Measurements from ENCODE around the gene ADD3. TPM values are rescaled to one million over a fixed set of nuclear protein-coding genes. Genes with fewer than 3 reads are reported as not detected.

Gene ADD3
- total RNA-seq, 2 donors from 2014 or later: 91.1 to 659 TPM

DNA sequence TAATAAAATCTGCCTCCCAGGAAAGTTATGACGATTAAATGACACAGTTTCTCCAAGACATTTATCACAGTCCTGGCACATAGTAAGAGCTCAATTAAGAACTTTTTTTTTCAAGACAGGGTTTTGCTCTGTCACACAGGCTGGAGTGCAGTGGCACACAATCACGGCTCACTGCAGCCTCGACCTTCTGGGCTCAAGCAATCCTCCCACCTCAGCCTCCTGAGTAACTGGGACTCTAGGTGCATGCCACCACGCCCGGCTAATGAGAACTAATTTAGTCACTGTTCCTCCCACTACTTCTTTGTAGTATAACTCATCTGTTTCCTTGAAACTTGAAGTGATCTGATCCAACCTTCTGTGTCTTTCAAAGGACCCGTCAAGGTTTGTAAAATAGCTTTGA, 157.5 kb downstream of the ADD3 start:
- H3K4me1 ChIP-seq (ENCODE audit: control insufficient read depth in 1 of 2, low read depth in 2 of 2): peaks cover 0 to 11% of the 10 kb centered on the region in 2 donors
- no peaks in the 10 kb centered on the region for H3K36me3 ChIP-seq
- H3K9me3 ChIP-seq: no peaks in the 10 kb centered on the region
- DNase-seq (ENCODE audit: low spot score): no peak
- no peak overlapping the region for H3K27ac ChIP-seq
- H3K27me3 ChIP-seq (replicated peaks; ENCODE audit: insufficient read depth): no peaks in the 10 kb centered on the region
- ATAC-seq (ENCODE audit: insufficient number of reproducible peaks, low FRiP score, low read depth): no peak
- TF ChIP-seq, protein P1, sequence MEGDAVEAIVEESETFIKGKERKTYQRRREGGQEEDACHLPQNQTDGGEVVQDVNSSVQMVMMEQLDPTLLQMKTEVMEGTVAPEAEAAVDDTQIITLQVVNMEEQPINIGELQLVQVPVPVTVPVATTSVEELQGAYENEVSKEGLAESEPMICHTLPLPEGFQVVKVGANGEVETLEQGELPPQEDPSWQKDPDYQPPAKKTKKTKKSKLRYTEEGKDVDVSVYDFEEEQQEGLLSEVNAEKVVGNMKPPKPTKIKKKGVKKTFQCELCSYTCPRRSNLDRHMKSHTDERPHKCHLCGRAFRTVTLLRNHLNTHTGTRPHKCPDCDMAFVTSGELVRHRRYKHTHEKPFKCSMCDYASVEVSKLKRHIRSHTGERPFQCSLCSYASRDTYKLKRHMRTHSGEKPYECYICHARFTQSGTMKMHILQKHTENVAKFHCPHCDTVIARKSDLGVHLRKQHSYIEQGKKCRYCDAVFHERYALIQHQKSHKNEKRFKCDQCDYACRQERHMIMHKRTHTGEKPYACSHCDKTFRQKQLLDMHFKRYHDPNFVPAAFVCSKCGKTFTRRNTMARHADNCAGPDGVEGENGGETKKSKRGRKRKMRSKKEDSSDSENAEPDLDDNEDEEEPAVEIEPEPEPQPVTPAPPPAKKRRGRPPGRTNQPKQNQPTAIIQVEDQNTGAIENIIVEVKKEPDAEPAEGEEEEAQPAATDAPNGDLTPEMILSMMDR (IDR thresholded peaks at IDR 0.05): no peak
- H3K4me3 ChIP-seq: no peak overlapping the region

DNA sequence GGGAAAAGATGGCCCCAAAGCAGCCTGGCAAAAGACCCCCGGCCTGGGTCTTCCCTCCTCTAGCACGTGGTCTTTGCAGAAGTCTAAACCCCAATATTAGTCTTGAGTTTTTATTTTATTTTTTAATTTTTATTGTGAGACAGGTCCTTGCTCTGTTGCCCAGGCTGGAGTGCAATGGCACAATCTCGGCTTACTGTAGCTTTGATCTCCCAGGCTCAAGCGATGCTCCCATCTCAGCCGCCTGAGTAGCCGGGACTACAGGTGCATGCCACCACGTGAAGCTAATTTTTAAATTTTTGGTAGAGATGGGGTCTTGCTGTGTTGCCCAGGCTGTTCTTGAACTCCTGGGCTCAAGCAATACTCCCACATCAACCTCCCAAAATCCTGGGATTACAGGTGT, 159.4 kb downstream of the ADD3 start:
- no peak for DNase-seq (ENCODE audit: low spot score)
- Histone ChIP-seq H3K27me3 (replicated peaks; ENCODE audit: insufficient read depth) (no peaks in the 10 kb centered on the region), H3K27ac (no peak overlapping the region)

DNA sequence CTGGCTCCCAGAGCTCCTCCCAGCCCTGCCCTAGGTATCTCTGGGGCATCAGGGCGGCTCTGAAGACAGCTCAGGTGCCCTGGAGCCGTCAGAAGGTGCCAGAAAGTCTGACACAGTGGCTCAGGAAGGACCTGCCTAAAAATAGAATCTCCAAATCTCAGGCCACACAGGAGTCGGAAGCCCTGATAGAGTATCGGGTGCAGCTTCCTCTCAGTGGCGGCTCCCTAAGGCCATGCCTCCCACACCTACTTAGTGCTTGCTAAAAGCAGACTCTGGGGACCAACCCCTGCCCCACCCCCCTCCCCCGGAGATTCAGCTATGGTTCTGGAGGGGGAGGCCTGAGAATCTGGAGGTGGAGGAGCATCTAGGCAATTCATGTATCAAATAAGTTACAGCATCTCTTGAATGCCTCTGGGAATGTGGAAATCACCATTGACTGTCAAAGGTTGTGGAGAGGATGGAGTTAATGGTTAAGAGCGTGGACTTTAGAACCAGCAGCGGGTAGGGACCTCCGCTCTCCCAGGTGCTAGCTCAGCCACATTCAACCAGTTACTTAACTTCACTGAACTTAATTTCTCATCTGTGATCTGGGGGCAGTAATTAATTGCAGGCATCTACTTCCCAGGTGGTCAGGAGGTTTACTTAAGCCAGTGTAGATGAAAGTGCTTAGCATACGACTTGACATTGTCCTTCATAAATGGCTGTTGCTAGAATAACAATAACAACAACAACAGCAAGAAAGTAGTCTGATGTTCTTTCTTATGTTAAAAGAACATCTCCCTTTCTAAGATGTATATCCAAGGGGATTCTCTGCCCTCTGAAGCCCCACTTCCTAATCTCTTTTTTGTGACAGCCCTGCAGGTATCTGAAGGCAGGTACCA, 161.1 kb downstream of the ADD3 start:
- no peaks in the 10 kb centered on the region for H3K36me3 ChIP-seq
- H3K4me3 ChIP-seq: peak overlapping the region; percentile 34
- H3K27ac ChIP-seq: no peak overlapping the region
- H3K9me3 ChIP-seq: no peaks in the 10 kb centered on the region
- no peak for DNase-seq (ENCODE audit: low spot score)
- TF ChIP-seq, protein P1 (IDR thresholded peaks at IDR 0.05): no peak
- ATAC-seq (ENCODE audit: insufficient number of reproducible peaks, low FRiP score, low read depth): no peak
- H3K4me1 ChIP-seq (ENCODE audit: control insufficient read depth in 1 of 2, low read depth in 2 of 2): peaks cover 0 to 11% of the 10 kb centered on the region in 2 donors
- H3K27me3 ChIP-seq (replicated peaks; ENCODE audit: insufficient read depth): no peaks in the 10 kb centered on the region

More for the DNA sequence above, 159.4 kb downstream of the ADD3 start:
- Histone ChIP-seq H3K36me3 (no peaks in the 10 kb centered on the region), H3K9me3 (no peaks in the 10 kb centered on the region), H3K4me1 (ENCODE audit: control insufficient read depth in 1 of 2, low read depth in 2 of 2) (peaks cover 0 to 11% of the 10 kb centered on the region in 2 donors), H3K4me3 (no peak overlapping the region)
- TF ChIP-seq, protein P1 (IDR thresholded peaks at IDR 0.05): no peak
- ATAC-seq (ENCODE audit: insufficient number of reproducible peaks, low FRiP score, low read depth): no peak

DNA sequence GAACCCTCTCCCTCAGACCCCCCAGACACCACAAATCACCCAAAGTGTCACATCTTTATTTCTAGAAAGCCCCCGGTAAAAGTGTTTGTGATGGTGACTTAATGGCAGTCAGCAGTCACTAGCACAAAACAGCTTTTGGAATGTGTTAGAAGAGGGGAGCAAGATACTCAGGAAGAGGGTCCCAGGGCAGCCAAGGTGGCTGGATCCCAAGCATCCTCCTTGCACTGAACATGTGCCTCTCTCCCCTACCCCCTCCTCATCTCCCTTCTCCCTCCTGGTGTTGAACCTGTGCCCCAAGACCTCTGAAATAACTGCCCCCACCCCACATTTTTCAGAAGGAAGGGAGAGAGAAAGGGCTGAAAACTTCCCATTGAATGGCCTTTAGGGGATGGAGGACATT, 161.8 kb downstream of the ADD3 start:
- peaks cover 0 to 11% of the 10 kb centered on the region in 2 donors for H3K4me1 ChIP-seq (ENCODE audit: control insufficient read depth in 1 of 2, low read depth in 2 of 2)
- no peaks in the 10 kb centered on the region for H3K27me3 ChIP-seq (replicated peaks; ENCODE audit: insufficient read depth)
- no peak overlapping the region for H3K27ac ChIP-seq
- no peak overlapping the region for H3K4me3 ChIP-seq
- no peak for DNase-seq (ENCODE audit: low spot score)
- ATAC-seq (ENCODE audit: insufficient number of reproducible peaks, low FRiP score, low read depth): no peak
- TF ChIP-seq, protein P1 (IDR thresholded peaks at IDR 0.05): no peak
- H3K9me3 ChIP-seq: no peaks in the 10 kb centered on the region
- no peaks in the 10 kb centered on the region for H3K36me3 ChIP-seq

DNA sequence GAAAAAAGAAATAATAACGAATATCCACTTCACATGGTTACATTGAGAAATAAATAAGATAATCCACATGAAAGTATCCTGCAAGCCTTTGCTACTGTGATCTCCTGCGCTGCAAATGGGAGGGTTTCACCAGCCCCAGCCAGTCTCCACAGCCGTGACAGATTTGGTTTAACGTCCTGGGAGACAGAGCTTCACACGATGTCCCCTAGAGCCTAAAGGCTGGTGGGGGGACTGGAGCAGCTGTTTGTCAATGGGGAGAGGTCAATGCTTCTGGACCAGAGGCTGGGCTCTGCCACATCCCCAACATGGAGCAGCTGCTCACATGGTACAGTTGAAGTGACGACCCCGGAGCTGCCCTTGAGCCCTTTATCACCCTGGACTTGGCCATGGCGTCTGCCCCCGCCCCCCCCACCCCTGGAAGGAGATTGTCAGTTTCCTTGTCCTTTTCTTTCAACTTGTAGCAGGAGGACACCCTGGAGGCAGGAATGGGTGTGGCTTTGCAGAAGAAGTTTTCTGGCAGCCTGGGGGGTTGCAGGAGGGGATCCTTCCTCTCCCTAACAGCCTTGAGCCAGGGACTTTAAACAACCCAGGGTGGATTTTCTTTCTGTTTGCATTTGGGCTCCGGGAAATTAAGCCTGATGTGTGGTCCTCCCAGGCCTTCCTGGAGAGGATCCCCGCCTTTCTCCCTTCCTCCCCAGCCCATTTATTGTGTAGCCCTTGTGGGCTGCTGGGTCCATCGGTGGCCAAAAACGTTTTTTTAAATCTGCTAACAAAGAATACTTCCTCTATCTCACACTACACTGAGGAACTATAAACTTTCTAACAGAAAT, 162.6 kb downstream of the ADD3 start:
- H3K36me3 ChIP-seq: no peaks in the 10 kb centered on the region
- H3K27ac ChIP-seq: no peak overlapping the region
- H3K9me3 ChIP-seq: no peaks in the 10 kb centered on the region
- no peaks in the 10 kb centered on the region for H3K27me3 ChIP-seq (replicated peaks; ENCODE audit: insufficient read depth)
- H3K4me1 ChIP-seq (ENCODE audit: control insufficient read depth in 1 of 2, low read depth in 2 of 2): peaks cover 0 to 11% of the 10 kb centered on the region in 2 donors
- peak overlapping the region; percentile 14 for H3K4me3 ChIP-seq
- DNase-seq (ENCODE audit: low spot score) (no peak), ATAC-seq (ENCODE audit: insufficient number of reproducible peaks, low FRiP score, low read depth) (no peak)
- TF ChIP-seq, protein P1 (IDR thresholded peaks at IDR 0.05): no peak
